GM12891 (cell line): Measurements from ENCODE around the gene POFUT2.

Experiments used
- POLR2A ChIP-seq: IDR thresholded peaks from 2 replicates; pipeline ENCODE4 v1.6.1; 2011; ENCODE audit warnings: low read depth, low read length, control low read depth
- POLR2AphosphoS5 ChIP-seq: IDR thresholded peaks from 2 replicates; pipeline ENCODE4 v1.6.1; 2011; ENCODE audit warnings: low read depth, low read length, control low read depth
- SPI1 ChIP-seq: IDR thresholded peaks from 2 replicates; pipeline ENCODE4 v1.6.1; 2011; ENCODE audit warnings: low read depth, low read length, control low read depth
- TAF1 ChIP-seq: IDR thresholded peaks from 2 replicates; pipeline ENCODE4 v1.6.1; 2011; ENCODE audit warnings: low read depth, low read length, control low read depth

GRCh38 chr21:45223236-45224185 is 64.2 kb downstream of the POFUT2 start:
- no peak for TF ChIP-seq POLR2AphosphoS5
- no peak for TF ChIP-seq TAF1
- no peak for TF ChIP-seq POLR2A
- TF ChIP-seq SPI1: no peak
